ENCODE measurements around the gene TMEM270. TPM values are rescaled to one million over a fixed set of nuclear protein-coding genes. Genes with fewer than 3 reads are reported as not detected.

The TMEM270 gene
- total RNA-seq, 1 experiment from 2014 or later = 0.72 TPM

DNA sequence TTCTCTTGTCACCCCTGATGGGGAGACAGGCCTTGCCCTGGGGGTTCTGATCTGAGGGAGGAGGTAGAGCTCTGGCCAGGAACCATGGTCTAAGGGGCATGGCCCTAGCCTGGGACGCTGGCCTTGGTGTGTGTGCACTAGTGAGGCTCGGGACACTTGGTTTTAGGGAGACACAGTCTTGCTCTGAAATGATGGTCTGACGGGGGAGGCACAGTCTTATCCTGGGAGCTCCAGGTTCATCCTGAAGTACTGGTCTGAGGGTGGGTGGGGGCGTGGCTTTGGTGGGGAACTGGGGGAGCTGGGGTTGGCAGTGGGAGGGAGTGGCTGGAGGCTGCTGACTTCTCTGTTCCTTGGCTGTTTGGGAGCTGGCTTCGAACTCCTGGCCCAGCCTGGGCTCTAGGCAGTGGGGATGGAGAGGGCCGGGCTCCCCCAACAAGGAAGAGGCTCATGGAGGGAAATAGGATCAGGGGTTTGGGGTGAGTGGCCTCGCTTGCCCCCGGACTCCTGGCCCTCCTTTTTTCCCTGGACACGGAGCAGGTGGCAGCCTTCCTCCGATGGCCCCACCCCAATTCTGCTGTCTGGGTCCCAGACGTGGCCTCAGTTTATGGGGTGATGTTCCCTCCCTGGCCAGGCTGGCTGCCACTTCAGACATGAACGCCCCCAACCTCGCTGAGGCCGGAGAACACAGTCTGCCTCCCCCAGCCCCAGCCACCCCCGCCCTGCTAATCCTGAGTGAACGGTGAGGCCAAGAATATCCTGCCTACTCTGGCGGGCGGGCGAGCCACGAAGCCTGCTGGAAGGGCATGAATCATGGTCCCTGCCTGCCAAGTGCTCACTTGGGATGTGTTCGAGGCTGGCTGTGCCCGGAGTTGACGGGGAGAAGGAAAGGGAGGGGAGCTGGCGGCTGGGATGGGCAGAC is 43.5 kb downstream of the TMEM270 start:
- DNase-seq (ENCODE audit: low read depth, low spot score) = no peak
- H3K36me3 ChIP-seq (ENCODE audit: control insufficient read depth, insufficient read depth, low read length) = no peaks in the 10 kb centered on the region
- no peaks in the 10 kb centered on the region for H3K9me3 ChIP-seq (ENCODE audit: control insufficient read depth, insufficient read depth, low read depth, low read length)
- no TSS peak for BruUV-seq (replicated peaks)
- no peak overlapping the region for H3K4me3 ChIP-seq (ENCODE audit: low read depth in 2 of 2, low read length in 2 of 2)
- no peak overlapping the region for H3K27ac ChIP-seq (ENCODE audit: low read length)
- POLR2A ChIA-PET = interaction anchor here (0.6 kb wide), 1 partner anchor 70 kb away, joined by 3 read pairs; no protein-coding TSS in a partner anchor
- ATAC-seq = 0 out of 2 replicates have a peak, but pooled peaks have one; percentile 33
- in situ Hi-C loops (cut with HindIII; ENCODE audit: low pct_unique_long_range_greater_than_20kb, low sequenced_read_pairs) = no loop called here
- CTCF ChIA-PET = no interaction called here
- H3K4me1 ChIP-seq (ENCODE audit: control insufficient read depth, insufficient read depth, low read length) = no peaks in the 10 kb centered on the region
- intact Hi-C loops (cut with micrococcal nuclease; ENCODE audit: unreplicated experiment) = no loop called here
- no peaks in the 10 kb centered on the region for H3K27me3 ChIP-seq (ENCODE audit: control insufficient read depth, insufficient read depth, low read length)
- TF ChIP-seq SIN3A (IDR thresholded peaks at IDR 0.05; ENCODE audit: borderline replicate concordance, insufficient read depth, low read depth, low read length) (no peak), TCF7L2 (IDR thresholded peaks at IDR 0.05; ENCODE audit: low read depth, low read length) (no peak), POLR2AphosphoS5 (IDR thresholded peaks at IDR 0.05; ENCODE audit: low read depth, low read length) (no peak)
- TF ChIP-seq, protein P1, sequence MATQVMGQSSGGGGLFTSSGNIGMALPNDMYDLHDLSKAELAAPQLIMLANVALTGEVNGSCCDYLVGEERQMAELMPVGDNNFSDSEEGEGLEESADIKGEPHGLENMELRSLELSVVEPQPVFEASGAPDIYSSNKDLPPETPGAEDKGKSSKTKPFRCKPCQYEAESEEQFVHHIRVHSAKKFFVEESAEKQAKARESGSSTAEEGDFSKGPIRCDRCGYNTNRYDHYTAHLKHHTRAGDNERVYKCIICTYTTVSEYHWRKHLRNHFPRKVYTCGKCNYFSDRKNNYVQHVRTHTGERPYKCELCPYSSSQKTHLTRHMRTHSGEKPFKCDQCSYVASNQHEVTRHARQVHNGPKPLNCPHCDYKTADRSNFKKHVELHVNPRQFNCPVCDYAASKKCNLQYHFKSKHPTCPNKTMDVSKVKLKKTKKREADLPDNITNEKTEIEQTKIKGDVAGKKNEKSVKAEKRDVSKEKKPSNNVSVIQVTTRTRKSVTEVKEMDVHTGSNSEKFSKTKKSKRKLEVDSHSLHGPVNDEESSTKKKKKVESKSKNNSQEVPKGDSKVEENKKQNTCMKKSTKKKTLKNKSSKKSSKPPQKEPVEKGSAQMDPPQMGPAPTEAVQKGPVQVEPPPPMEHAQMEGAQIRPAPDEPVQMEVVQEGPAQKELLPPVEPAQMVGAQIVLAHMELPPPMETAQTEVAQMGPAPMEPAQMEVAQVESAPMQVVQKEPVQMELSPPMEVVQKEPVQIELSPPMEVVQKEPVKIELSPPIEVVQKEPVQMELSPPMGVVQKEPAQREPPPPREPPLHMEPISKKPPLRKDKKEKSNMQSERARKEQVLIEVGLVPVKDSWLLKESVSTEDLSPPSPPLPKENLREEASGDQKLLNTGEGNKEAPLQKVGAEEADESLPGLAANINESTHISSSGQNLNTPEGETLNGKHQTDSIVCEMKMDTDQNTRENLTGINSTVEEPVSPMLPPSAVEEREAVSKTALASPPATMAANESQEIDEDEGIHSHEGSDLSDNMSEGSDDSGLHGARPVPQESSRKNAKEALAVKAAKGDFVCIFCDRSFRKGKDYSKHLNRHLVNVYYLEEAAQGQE (IDR thresholded peaks at IDR 0.05; ENCODE audit: insufficient read depth in 1 of 2, low read depth in 2 of 2, low read length in 1 of 2) = no peak
- TF ChIP-seq, protein P2, sequence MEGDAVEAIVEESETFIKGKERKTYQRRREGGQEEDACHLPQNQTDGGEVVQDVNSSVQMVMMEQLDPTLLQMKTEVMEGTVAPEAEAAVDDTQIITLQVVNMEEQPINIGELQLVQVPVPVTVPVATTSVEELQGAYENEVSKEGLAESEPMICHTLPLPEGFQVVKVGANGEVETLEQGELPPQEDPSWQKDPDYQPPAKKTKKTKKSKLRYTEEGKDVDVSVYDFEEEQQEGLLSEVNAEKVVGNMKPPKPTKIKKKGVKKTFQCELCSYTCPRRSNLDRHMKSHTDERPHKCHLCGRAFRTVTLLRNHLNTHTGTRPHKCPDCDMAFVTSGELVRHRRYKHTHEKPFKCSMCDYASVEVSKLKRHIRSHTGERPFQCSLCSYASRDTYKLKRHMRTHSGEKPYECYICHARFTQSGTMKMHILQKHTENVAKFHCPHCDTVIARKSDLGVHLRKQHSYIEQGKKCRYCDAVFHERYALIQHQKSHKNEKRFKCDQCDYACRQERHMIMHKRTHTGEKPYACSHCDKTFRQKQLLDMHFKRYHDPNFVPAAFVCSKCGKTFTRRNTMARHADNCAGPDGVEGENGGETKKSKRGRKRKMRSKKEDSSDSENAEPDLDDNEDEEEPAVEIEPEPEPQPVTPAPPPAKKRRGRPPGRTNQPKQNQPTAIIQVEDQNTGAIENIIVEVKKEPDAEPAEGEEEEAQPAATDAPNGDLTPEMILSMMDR (IDR thresholded peaks at IDR 0.05) = no peak

DNA sequence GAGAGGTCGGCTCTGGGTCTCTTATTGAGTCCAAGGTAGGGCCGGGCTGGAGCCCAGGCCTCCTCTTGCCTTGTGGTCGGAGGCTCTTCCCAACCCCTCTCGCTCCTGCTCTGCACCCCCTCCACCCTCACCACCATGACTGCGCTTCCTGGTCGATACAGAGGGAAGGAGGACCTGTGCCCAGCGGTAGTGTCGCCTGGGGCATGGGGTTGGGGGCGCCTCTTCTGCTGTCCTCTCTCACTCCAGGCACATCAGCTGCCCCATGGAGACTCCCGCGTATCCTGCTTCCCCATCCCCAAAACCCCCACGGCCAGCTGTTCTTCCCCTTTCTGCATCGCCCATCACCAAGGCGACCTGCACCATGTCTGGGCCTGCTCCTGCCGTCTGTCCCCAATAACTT is 44.4 kb downstream of the TMEM270 start:
- no peak overlapping the region for H3K4me3 ChIP-seq (ENCODE audit: low read depth in 2 of 2, low read length in 2 of 2)
- intact Hi-C loops (cut with micrococcal nuclease; ENCODE audit: unreplicated experiment) = no loop called here
- TF ChIP-seq, protein P2 (IDR thresholded peaks at IDR 0.05) = no peak
- TF ChIP-seq, protein P1 (IDR thresholded peaks at IDR 0.05; ENCODE audit: insufficient read depth in 1 of 2, low read depth in 2 of 2, low read length in 1 of 2) = no peak
- TF ChIP-seq SIN3A (IDR thresholded peaks at IDR 0.05; ENCODE audit: borderline replicate concordance, insufficient read depth, low read depth, low read length) (no peak), POLR2AphosphoS5 (IDR thresholded peaks at IDR 0.05; ENCODE audit: low read depth, low read length) (no peak), TCF7L2 (IDR thresholded peaks at IDR 0.05; ENCODE audit: low read depth, low read length) (no peak)
- no TSS peak for BruUV-seq (replicated peaks)
- in situ Hi-C loops (cut with HindIII; ENCODE audit: low pct_unique_long_range_greater_than_20kb, low sequenced_read_pairs) = no loop called here
- no peaks in the 10 kb centered on the region for H3K27me3 ChIP-seq (ENCODE audit: control insufficient read depth, insufficient read depth, low read length)
- POLR2A ChIA-PET = interaction anchor here (0.6 kb wide), 1 partner anchor 71 kb away, joined by 3 read pairs; no protein-coding TSS in a partner anchor
- ATAC-seq (no peak), DNase-seq (ENCODE audit: low read depth, low spot score) (no peak)
- H3K9me3 ChIP-seq (ENCODE audit: control insufficient read depth, insufficient read depth, low read depth, low read length) = no peaks in the 10 kb centered on the region
- H3K4me1 ChIP-seq (ENCODE audit: control insufficient read depth, insufficient read depth, low read length) = no peaks in the 10 kb centered on the region
- CTCF ChIA-PET = no interaction called here
- no peak overlapping the region for H3K27ac ChIP-seq (ENCODE audit: low read length)
- no peaks in the 10 kb centered on the region for H3K36me3 ChIP-seq (ENCODE audit: control insufficient read depth, insufficient read depth, low read length)

Data from Panc1 (cell line).